NCI-H2227 (cell line): ENCODE measurements around the gene CSNK1D.

ENCODE experiments used
- DNase-seq: peaks from one replicate; lab custom pipeline; 2025; ENCODE audit not compliant: unreplicated experiment; lab: John Stamatoyannopoulos, UW

CSNK1D gene

DNA sequence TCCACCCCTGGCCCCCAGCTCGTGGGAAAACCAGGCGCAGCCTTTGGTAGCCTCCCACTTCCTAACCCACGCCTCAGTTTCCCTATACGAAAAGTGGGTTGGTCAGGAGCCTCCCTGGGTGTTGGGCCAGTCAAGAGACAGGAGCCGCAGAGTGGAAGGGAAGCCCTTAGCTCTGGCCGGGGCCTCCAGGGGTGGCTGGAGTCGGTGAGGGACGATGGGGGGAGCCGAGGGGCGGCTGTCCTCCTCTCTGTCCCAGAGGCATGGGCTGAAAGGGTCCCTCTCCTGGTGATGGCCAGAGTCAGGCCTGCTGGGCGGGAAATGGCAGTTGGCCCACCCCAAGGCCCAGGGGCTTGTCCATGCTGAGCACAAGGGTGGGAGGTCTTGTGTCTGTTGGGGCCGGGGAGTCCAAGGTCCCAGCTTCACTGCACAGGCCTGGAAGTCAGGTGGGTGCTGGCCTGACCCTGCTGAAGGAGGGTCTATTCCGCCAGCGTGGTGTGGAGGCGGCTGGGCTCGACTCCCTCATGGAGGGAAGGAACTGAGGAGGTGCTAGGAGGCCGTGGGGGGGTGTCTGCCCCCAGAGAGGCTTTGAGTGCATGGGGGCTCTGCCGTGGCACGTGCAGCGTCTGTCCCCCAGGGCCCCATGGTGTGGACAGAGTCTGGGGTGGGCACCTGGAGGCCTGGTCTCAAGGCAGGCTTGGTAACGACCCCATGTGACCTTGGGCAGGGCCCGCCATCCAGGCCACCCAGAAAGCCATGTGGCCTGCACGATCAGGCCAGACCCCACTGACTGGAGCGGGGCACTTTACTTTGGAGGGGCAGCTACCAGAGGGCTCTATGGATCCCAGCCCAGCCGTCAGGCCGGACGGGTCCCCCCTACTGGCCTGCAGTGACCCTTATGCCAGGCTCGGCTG, 43.5 kb downstream of the CSNK1D start:
- no peak for DNase-seq

- DNase-seq = peak; percentile 88
Observed at GRCh38 chr17:82228842-82229697, 44.4 kb downstream of the CSNK1D start, which contains the start of gene SLC16A3. Gene SLC16A3, plus strand, starts transcription at chr17:82229042. Its CDS starts 6,967 bp downstream, at chr17:82236009.

- DNase-seq = no peak
Observed at GRCh38 chr17:82228278-82228841, 45.1 kb downstream of the CSNK1D start.

DNA sequence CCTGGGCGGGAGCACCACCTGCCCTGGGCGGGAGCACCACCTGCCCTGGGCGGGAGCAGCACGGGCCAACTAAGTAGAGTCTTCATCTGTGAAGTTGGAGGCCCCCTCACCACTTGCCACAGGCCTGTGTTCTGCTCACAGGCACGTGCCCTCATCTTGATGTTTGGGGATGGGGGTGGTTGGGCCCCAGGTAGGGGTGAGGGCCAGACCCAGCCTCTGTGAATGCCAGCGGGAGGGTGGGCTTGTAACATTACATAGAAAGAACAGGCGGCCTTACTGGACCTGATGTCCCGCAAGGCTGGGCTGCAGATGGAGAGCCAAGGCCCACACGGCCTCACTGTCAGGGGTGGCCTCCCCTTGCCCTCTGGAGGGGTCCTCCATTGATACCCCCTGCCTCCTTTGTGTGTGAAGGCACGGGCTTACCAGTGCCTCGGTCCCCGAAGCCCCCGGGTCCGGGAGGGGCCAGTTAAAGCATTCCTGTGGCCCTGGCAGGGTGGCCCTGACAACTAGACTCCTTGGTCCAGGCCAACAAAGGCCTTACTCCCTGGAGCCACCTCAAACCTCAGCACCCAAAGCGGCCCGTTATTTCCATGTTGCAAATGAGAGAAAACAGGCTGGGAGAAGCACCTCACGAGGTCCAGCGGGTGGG, 45.7 kb downstream of the CSNK1D start:
- DNase-seq = no peak

DNA sequence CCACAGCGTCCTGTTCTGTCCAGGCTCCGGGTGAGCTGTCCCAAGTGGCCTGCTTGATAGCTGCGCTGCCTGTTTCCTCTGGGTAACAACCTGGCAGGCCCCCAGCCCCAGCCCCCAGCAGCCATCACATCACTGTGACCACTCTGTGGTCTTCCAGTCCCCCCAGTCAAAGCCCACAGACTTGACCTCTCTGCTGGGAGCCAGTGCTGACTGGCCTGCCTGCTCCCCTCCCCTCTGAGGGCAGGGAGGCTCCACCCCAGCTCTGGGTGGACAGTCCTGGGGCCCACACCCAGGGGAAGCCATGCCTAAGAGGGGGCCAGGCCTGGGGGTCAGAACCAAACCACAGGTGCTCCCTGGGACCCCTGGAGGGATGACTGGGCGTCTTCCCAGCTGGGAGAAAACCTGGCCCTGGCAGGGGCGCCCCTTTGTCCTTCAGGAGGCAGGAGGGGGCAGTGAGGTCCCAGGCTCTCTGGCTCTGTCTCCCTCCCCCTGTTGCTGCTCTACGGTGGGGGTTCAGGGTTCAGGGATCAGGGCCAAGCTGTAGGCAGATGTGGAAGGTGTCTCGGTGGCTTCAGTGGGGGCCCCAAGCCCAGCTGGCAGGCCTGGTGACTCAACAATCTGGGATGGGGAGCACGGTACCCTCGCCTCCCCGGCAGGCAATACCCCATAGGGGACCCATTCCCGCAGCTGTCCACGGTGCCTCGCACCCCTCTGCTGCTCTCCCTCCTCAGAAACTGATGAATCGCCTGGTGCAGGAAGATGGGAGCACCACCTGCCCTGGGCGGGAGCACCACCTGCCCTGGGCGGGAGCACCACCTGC, 46.5 kb downstream of the CSNK1D start:
- no peak for DNase-seq

DNA sequence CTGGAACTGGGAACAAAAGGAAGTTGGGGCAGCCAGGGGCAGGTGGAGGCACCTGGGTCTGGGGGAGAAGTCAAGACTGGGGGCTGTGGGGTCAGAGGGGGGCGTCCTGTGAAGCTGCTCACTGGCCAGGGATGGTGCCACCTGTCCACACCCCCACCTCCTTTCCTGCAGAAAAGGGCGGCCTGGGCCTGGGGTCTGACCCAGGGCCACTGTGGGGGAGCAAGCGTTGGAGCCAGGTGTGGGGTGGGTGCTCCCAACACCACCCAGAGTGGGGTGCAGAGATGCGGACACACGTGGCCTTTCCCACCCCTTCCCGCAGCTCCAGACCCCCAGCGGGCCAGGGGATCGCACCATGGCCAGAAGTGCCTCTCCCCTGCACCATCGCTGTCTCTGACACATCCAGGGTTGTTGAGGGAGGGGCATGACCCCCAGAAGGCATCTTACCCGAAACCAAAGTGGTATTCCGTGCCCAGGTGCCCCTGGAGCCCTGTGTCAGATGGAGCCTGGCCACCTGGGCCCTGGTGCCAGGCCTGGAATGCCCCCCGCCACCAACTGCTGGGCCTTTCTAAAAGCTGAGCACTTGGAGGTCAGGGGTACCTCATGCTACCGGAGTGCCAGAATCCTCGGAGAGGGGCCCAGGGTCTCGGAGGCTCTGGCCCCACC, 47.2 kb downstream of the CSNK1D start:
- DNase-seq = no peak

DNA sequence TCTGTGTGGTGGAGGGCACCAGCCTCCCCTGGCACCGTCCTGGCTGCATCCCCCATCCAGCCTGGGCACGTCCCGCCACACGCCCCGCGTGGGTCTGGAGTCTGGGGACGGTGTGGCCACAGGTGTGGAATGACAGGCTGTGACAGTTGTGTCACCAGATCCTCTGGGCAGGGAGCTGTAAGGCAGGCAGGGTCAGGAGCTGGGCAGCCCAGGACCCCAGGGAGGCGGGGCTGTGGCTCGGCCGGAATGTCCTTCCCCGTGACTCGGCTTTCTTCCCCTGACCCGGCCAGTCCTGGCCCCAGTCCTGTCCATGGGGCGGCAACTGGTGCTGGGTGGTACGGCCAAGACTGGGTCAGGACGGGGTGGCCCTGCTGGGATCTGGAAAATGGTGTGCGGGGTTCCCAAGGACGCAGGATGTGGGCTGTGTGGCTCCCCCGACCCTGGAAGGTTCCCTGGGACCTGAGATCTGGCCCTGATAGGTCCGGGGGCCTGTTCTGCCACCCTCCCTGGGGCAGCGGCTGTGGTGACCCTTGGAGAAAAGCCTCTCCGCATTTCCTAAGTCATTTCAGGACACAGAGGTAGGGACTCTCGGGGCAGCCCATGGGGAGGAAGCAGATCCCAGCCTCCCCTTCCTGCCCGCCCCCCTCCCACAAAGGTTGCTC, 48.0 kb downstream of the CSNK1D start:
- no peak for DNase-seq

GRCh38 chr17:82224666-82225065, 48.8 kb downstream of the CSNK1D start:
- no peak for DNase-seq

DNA sequence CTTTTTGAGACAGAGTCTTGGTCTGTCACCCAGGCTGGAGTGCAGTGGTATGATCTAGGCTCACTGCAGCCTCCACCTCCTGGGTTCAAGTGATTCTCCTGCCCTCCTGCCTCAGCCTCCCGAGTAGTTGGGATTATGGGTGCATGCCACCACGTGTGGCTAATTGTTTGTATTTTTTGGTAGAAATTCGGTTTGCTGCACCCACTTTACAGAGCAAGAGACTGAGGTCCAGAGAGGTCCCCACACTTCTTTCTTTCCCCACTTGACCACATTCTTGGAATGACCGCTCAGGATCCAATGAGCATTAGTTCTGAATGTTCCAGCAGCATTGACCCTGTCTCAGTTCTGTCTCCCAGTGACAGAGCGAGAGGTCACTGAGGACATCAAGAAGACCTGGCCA, 50.0 kb downstream of the CSNK1D start:
- DNase-seq = no peak

DNA sequence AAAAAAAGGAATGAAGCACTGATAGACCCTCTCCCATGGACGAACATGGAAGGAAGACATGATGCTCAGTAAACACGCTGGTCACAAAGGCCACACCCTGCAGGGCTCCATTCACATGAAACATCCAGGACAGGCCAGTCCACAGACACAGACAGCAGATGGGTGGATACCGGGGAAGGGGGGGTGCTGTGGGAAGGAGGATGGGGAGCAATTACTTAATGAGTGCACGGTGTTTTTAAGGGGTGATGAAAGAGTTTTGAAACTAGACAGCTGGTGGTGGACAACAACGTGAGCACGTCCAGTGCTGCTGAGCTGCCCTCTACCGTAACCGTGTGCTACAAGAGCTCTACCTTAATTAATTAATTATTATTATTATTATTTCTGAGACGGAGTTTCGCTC, 50.7 kb downstream of the CSNK1D start:
- DNase-seq = no peak

GRCh38 chr17:82221341-82221902, 52.1 kb downstream of the CSNK1D start:
- DNase-seq = no peak

DNA sequence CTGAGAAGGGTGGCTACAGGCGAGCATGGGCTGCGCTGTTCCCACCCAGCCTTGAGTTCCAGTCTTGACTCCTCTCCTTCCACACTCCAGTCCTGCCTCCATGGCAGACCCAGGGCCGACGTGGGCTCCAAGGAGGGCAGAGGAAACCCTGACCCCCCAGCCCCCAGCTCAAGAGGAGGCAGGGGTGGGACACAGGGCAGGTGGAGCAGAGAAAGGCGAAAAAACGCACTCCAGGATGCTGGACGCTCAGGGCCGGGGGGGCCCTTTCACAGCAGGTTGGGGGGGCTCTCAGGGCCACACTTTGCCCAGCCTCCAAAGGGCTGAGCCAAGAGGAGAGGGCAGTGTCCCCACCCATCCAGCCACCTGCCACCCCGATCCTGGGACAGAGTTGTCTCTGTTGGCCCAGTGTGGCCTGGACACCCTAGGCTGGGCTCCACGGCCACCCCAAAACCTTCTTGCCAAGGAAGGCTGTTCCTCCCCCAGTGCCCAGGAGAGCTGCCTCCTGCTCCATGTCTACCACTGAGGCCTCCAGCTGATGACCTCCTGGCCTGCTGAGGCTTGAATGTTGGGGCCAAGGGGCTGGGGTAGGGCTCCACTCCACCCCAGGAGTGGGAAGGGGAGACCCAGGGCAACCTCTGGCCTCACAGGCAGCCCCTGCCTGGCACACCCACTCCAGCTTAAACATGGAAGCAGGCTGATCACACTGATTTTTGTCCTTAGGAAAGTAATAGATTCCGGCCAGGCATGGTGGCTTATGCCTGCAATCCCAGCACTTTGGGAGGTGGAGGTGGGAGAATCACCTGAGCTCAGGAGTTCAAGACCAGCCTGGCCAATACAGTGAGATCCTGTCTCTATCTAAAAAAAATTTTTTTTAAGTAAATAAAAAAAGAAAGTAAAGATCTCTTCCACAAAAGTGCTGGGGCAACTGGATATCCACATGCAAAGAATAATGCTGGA, 53.5 kb downstream of the CSNK1D start:
- DNase-seq = no peak

- no peak for DNase-seq
Observed at GRCh38 chr17:82219083-82219482, 54.4 kb downstream of the CSNK1D start.

DNA sequence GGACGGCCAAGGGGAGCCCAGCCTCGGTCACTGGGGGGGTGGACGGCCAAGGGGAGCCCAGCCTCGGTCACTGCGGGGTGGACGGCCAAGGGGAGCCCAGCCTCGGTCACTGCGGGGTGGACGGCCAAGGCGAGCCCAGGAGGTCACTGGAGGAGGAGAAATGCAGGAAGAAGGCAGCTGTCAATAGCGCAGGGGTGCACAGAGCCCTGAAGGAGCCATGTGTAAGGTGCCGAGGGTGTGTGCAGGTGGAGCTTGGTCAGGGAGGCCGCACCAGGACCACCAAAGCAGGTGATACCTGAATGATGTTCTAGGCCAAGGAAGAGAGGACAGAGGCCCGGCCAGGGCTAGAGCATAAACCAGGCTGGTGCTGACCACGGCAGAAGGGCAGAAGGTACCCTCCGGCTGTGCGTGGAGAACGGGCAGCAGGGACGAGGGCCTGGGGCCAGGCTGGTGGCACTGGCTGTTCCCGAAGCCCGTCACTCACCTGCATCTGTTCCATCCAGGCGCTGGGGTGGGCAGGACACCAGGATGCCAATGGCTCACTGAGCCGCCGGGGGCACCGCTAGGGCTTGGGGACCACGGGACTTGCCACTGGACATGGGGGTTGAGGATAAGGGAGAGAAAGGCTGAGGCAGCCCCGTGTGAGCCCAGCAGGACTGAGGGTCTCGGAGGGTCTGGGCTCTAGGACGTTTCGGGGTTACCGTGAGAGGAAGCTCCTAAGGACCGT, 55.0 kb downstream of the CSNK1D start:
- DNase-seq = no peak

DNA sequence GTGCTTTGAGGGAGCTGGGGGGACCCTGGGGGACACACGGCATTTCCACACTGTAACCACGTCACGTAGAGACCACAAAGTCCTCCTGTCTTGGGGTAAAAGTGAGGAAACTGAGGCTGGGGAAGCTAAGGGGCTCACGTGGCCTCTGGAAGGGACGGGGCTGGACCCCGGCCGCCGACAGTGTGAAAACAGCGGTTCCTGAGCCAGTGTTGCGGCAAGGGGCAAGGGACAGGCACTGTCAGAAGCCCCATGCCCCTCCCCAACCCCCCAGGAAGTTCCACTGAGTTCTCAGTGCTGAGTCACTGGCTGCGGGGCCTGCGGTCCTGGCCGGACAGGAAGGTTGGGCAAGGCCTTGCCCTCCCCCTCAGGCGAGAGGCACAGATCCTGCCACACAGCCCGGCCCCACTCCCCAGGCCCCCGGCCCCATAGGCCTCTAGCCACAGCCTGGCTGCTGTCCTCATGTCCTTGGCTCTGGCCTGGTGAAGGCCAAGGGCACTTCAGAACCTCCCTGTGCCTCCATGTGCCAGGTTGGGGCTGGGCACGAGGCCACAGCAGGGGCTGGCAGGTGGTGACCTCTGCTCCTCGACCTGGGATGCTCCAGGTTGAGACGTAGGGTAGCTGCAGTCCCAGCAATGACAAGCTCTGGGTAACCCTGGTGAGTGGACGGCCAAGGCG, 55.8 kb downstream of the CSNK1D start:
- DNase-seq = no peak

DNA sequence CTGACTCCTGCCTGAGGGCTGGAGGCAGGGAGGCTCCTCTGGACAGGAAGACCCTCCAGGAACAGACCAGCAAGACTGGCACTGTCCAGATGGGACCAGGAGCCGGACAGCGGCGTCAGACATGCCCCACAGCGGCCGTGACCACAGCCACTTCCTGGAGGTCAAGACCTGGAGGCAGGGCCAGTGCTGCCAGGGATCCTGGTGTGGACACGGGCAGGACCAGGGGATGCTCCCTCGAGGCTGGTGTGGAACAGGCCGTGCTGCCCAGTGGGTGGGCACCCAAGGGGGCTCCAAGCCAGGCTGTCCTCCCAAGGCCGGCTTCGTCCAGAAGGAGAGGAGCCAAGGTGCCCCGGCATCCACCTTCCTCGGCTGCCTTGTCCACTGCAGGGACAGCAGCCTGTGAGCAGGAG, 56.4 kb downstream of the CSNK1D start:
- no peak for DNase-seq
